SK-N-SH (cell line): ENCODE measurements around the gene PPP1R1A. TPM values are rescaled to one million over a fixed set of nuclear protein-coding genes. Genes with fewer than 3 reads are reported as not detected.

ENCODE experiments used
- CTCF ChIA-PET: fragments of 300-600, 350-600 bp; formaldehyde crosslinking; extraction: SDS; loops from one replicate; lab custom pipeline; 2021; lab: Yijun Ruan, JAX
- POLR2A ChIA-PET: fragments of 350-600 bp; sonication (Branson Sonifier 250); formaldehyde crosslinking; extraction: SDS; loops from one replicate; lab custom pipeline; 2020; ENCODE audit warnings: antibody characterized with exemption, inconsistent platforms; lab: Yijun Ruan, JAX
- DNase-seq: peaks from one replicate; pipeline ENCODE4 v3.0.0; 2012
- H2AFZ ChIP-seq: fragments of 200-600 bp; sonication (generic); 2 replicates; pipeline ENCODE4 v1.8.1; 2016; ENCODE audit warnings: antibody characterized with exemption, mild to moderate bottlenecking, low read depth
- H3F3A ChIP-seq: fragments of 200-600 bp; sonication (generic); replicated peaks from 2 replicates; pipeline ENCODE3; 2016; ENCODE audit warnings: antibody characterized with exemption, mild to moderate bottlenecking; ENCODE audit not compliant: insufficient read depth
- H3K27ac ChIP-seq, 2 experiments: fragments of 200-500 bp in 1 of 2; fragments of 200-600 bp in 1 of 2; sonication (Bioruptor generic) in 1 of 2; sonication (generic), shearing (Covaris generic) in 1 of 2; 2 replicates each; pipeline versions ENCODE4 v1.5.1 to v1.6.1; 2014 to 2016; ENCODE audit warnings: low read depth in 2 of 2, inconsistent platforms in 1 of 2, low read length in 1 of 2, mild to moderate bottlenecking in 1 of 2, mixed read lengths in 1 of 2
- H3K27me3 ChIP-seq: fragments of 200-600 bp; sonication (generic), shearing (Covaris generic); 2 replicates; pipeline ENCODE4 v1.6.1; 2016; ENCODE audit warnings: mixed run types; ENCODE audit not compliant: insufficient read depth
- H3K36me3 ChIP-seq, 2 experiments: fragments of 200-500 bp in 1 of 2; fragments of 200-600 bp in 1 of 2; sonication (Bioruptor generic) in 1 of 2; sonication (generic) in 1 of 2; replicated peaks in 1 of 2; 2 replicates each; pipeline versions ENCODE3 to v1.5.1; 2014 to 2016; ENCODE audit warnings: low read length in 1 of 2, mild to moderate bottlenecking in 1 of 2; ENCODE audit not compliant: insufficient read depth in 2 of 2, control insufficient read depth in 1 of 2
- H3K4me1 ChIP-seq, 2 experiments: fragments of 200-500 bp in 1 of 2; fragments of 200-600 bp in 1 of 2; sonication (Bioruptor generic) in 1 of 2; sonication (generic), shearing (Covaris generic) in 1 of 2; 2 replicates each; pipeline versions ENCODE4 v1.5.1 to v1.6.1; 2014 to 2016; ENCODE audit warnings: low read depth in 1 of 2, low read length in 1 of 2, mixed run types in 1 of 2; ENCODE audit not compliant: insufficient read depth in 2 of 2, control insufficient read depth in 1 of 2
- H3K4me2 ChIP-seq: fragments of 200-600 bp; sonication (generic), shearing (Covaris generic); 2 replicates; pipeline ENCODE4 v1.6.1; 2017; ENCODE audit warnings: mixed run types
- H3K4me3 ChIP-seq, 2 experiments: fragments of 200-500 bp in 1 of 2; fragments of 200-600 bp in 1 of 2; sonication (Bioruptor generic) in 1 of 2; sonication (generic), shearing (Covaris generic) in 1 of 2; 2 replicates each; pipeline versions ENCODE4 v1.5.1 to v1.8.1; 2014 to 2016; ENCODE audit warnings: low read depth in 2 of 2, inconsistent platforms in 1 of 2, low read length in 1 of 2, mild to moderate bottlenecking in 1 of 2, mixed read lengths in 1 of 2, moderate library complexity in 1 of 2
- H3K79me2 ChIP-seq: fragments of 200-600 bp; sonication (generic); 2 replicates; pipeline ENCODE4 v1.8.1; 2017; ENCODE audit warnings: mild to moderate bottlenecking; ENCODE audit not compliant: insufficient read depth
- H3K9ac ChIP-seq: fragments of 200-600 bp; sonication (generic); 2 replicates; pipeline ENCODE4 v1.6.1; 2017; ENCODE audit warnings: mixed run types
- H3K9me2 ChIP-seq: fragments of 200-600 bp; sonication (generic); 2 replicates; pipeline ENCODE4 v1.6.1; 2017; ENCODE audit warnings: mixed run types
- H3K9me3 ChIP-seq: fragments of 200-600 bp; sonication (generic); 2 replicates; pipeline ENCODE4 v1.6.1; 2017; ENCODE audit warnings: mixed run types, mild to moderate bottlenecking, moderate library complexity
- H4K20me1 ChIP-seq: fragments of 200-600 bp; sonication (generic); 2 replicates; pipeline ENCODE4 v1.6.1; 2017; ENCODE audit warnings: mild to moderate bottlenecking, mixed run types; ENCODE audit not compliant: insufficient read depth
- CTCF ChIP-seq: fragments of 200-600 bp; sonication (generic); IDR thresholded peaks from 2 replicates; pipeline ENCODE4 v1.6.1; 2017; ENCODE audit warnings: antibody characterized with exemption, mild to moderate bottlenecking, moderate library complexity
- ELF1 ChIP-seq: IDR thresholded peaks from 2 replicates; pipeline ENCODE4 v1.4.0; 2012
- EP300 ChIP-seq, 2 experiments: IDR thresholded peaks; 2 replicates each; pipeline versions ENCODE4 v1.4.0 to v1.6.1; 2012; ENCODE audit warnings: borderline replicate concordance in 1 of 2, low read depth in 1 of 2, low read length in 1 of 2
- EZH2phosphoT487 ChIP-seq: fragments of 200-600 bp; sonication (generic); IDR thresholded peaks from 2 replicates; pipeline ENCODE4 v1.6.1; 2017; ENCODE audit warnings: low read depth, mixed run types, mild to moderate bottlenecking, antibody characterized with exemption, moderate library complexity, borderline replicate concordance
- FOSL2 ChIP-seq: IDR thresholded peaks from 2 replicates; pipeline ENCODE4 v1.4.0; 2012; ENCODE audit warnings: low read depth, mild to moderate bottlenecking, moderate library complexity, borderline replicate concordance
- FOXM1 ChIP-seq: IDR thresholded peaks from 2 replicates; pipeline ENCODE4 v1.4.0; 2012; ENCODE audit warnings: low read depth, mild to moderate bottlenecking
- GABPA ChIP-seq: IDR thresholded peaks from 2 replicates; pipeline ENCODE4 v1.4.0; 2012; ENCODE audit warnings: low read depth, mild to moderate bottlenecking
- GATA2 ChIP-seq: sonication (generic); formaldehyde crosslinking; IDR thresholded peaks from 2 replicates; pipeline ENCODE4 v1.5.0; 2020; ENCODE audit warnings: mild to moderate bottlenecking, missing genetic modification reagents
- JUND ChIP-seq: IDR thresholded peaks from 2 replicates; pipeline ENCODE4 v1.4.0; 2012
- MXI1 ChIP-seq: IDR thresholded peaks from 2 replicates; pipeline ENCODE4 v1.6.1; 2012; ENCODE audit warnings: mild to moderate bottlenecking, low read depth, low read length, improper control_type of control experiment
- NRF1 ChIP-seq: IDR thresholded peaks from 2 replicates; pipeline ENCODE4 v1.6.1; 2012; ENCODE audit warnings: low read depth, mild to moderate bottlenecking, low read length
- PBX3 ChIP-seq: IDR thresholded peaks from 2 replicates; pipeline ENCODE4; 2012
- POLR2AphosphoS5 ChIP-seq: IDR thresholded peaks from 2 replicates; pipeline ENCODE4 v1.6.1; 2012; ENCODE audit warnings: low read depth, low read length
- RAD21 ChIP-seq: IDR thresholded peaks from 2 replicates; pipeline ENCODE4 v1.6.1; 2012; ENCODE audit warnings: mild to moderate bottlenecking, low read length
- RCOR1 ChIP-seq: fragments of 150-350 bp; IDR thresholded peaks from 2 replicates; pipeline ENCODE4 v1.6.1; 2017; ENCODE audit warnings: antibody characterized with exemption, low read length
- RFX5 ChIP-seq: IDR thresholded peaks from 2 replicates; pipeline ENCODE4 v1.6.1; 2012; ENCODE audit warnings: mild to moderate bottlenecking, improper control_type of control experiment, low read length
- SMC3 ChIP-seq: IDR thresholded peaks from 2 replicates; pipeline ENCODE4 v1.6.1; 2012; ENCODE audit warnings: low read depth, low read length, improper control_type of control experiment
- TAF1 ChIP-seq: IDR thresholded peaks from 2 replicates; pipeline ENCODE4 v1.6.1; 2012; ENCODE audit warnings: low read depth, mild to moderate bottlenecking, low read length, moderate library complexity, borderline replicate concordance
- TEAD4 ChIP-seq: IDR thresholded peaks from 2 replicates; pipeline ENCODE4 v1.4.0; 2012; ENCODE audit warnings: mild to moderate bottlenecking, borderline replicate concordance; ENCODE audit not compliant: insufficient read depth
- USF2 ChIP-seq: fragments of 150-350 bp; IDR thresholded peaks from 2 replicates; pipeline ENCODE4 v1.6.1; 2017; ENCODE audit warnings: antibody characterized with exemption, low read length, low read depth, borderline replicate concordance
- ZBTB33 ChIP-seq: IDR thresholded peaks from 2 replicates; pipeline ENCODE4 v1.4.0; 2012; ENCODE audit warnings: low read depth, borderline replicate concordance
- WGBS: methylation state at CpG from one replicate; pipeline ENCODE4 v1.1.6; 2017; ENCODE audit warnings: low lambda C conversion rate; 5-methylcytosine and 5-hydroxymethylcytosine counted together
- polyA plus RNA-seq, 3 experiments: library from polyadenylated mRNA; depleted of rRNA; stranded (reverse); fragments of >200 nt; gene quantifications; 2 replicates each; pipeline ENCODE4 v1.2.3, GENCODE V29; 2012

The PPP1R1A gene
- polyA plus RNA-seq, 1 of the 3 experiments (the other 2 are of a cell fraction) = not detected

- DNase-seq = no peak
- Histone ChIP-seq H3K4me2 (no peak overlapping the region), H3K9ac (no peak overlapping the region), H3K36me3 (no peaks in the 10 kb centered on the region), H3K27ac (no peak overlapping the region), H3K9me3 (no peaks in the 10 kb centered on the region), H3K79me2 (no peaks in the 10 kb centered on the region), H4K20me1 (no peaks in the 10 kb centered on the region), H2AFZ (no peak overlapping the region), H3K27me3 (peaks cover 75% of the 10 kb centered on the region), H3K4me3 (no peak overlapping the region), H3K9me2 (no peaks in the 10 kb centered on the region), H3K4me1 (no peaks in the 10 kb centered on the region), H3F3A (no peaks in the 10 kb centered on the region)
- TF ChIP-seq MXI1 = no peak
- no peak for TF ChIP-seq ELF1
- TF ChIP-seq GABPA = no peak
- TF ChIP-seq POLR2AphosphoS5 = no peak
- TF ChIP-seq RCOR1 = no peak
- TF ChIP-seq RAD21 = no peak
- TF ChIP-seq CTCF = no peak
- no peak for TF ChIP-seq TEAD4
- TF ChIP-seq JUND = no peak
- no peak for TF ChIP-seq EZH2phosphoT487
- no peak for TF ChIP-seq RFX5
- no peak for TF ChIP-seq TAF1
- no peak for TF ChIP-seq USF2
- no peak for TF ChIP-seq FOSL2
- no peak for TF ChIP-seq EP300 (IDR thresholded peaks at IDR 0.05; ENCODE audit: borderline replicate concordance in 1 of 2, low read depth in 1 of 2, low read length in 1 of 2)
- no peak for TF ChIP-seq SMC3
- no peak for TF ChIP-seq GATA2 (CRISPR knock-in tag)
- 19% methylated on average over 9 of the region's 9 CpGs for WGBS
- POLR2A ChIA-PET = no interaction called here
- CTCF ChIA-PET = interaction anchor here (3.1 kb wide), 1 partner anchor 12 kb away, joined by 19 read pairs; no protein-coding TSS in a partner anchor
Observed at GRCh38 chr12:54584128-54584527, 4.3 kb downstream of the PPP1R1A start.

- H3K9ac ChIP-seq = no peak overlapping the region
- no peaks in the 10 kb centered on the region for H3K79me2 ChIP-seq
- H3K4me2 ChIP-seq = no peak overlapping the region
- H3K9me3 ChIP-seq = no peaks in the 10 kb centered on the region
- no peaks in the 10 kb centered on the region for H3K36me3 ChIP-seq
- POLR2A ChIA-PET = no interaction called here
- DNase-seq = no peak
- H3K4me1 ChIP-seq = no peaks in the 10 kb centered on the region
- no peak overlapping the region for H2AFZ ChIP-seq
- H3K27ac ChIP-seq = no peak overlapping the region
- 0% methylated on average over 4 of the region's 4 CpGs for WGBS
- no peaks in the 10 kb centered on the region for H3F3A ChIP-seq
- no peaks in the 10 kb centered on the region for H3K9me2 ChIP-seq
- peaks cover 71% of the 10 kb centered on the region for H3K27me3 ChIP-seq
- no peaks in the 10 kb centered on the region for H4K20me1 ChIP-seq
- no peak overlapping the region for H3K4me3 ChIP-seq
- CTCF ChIA-PET = interaction anchor here (3.1 kb wide), 1 partner anchor 13 kb away, joined by 19 read pairs; no protein-coding TSS in a partner anchor
- TF ChIP-seq RAD21 (no peak), FOSL2 (no peak), ZBTB33 (no peak), PBX3 (no peak), FOXM1 (no peak), TAF1 (no peak), USF2 (no peak), RCOR1 (no peak), NRF1 (no peak)
Observed at GRCh38 chr12:54583726-54584125, 4.7 kb downstream of the PPP1R1A start.
